Adrenal gland (tissue), 5 donors: ENCODE results near the gene RUNX3.

Source experiments
- POLR2A ChIP-seq, 2 donors: fragments of 450-650 bp; IDR thresholded peaks; one replicate each; pipeline ENCODE4 v1.6.1; 2017; ENCODE audit warnings: antibody characterized with exemption in 2 of 2, mild to moderate bottlenecking in 2 of 2, moderate library complexity in 1 of 2
- TF ChIP-seq, protein P1 (sequence below), 6 experiments: fragments of 450-650 bp in 4 of 6; fragments of 200-600 bp in 2 of 6; sonication (generic) in 1 of 6; IDR thresholded peaks; 1 replicate in 5 of 6; 2 replicates in 1 of 6; pipeline versions ENCODE4 v1.5.1 to v1.8.0; 2016 to 2021; ENCODE audit warnings: antibody characterized with exemption in 6 of 6, mild to moderate bottlenecking in 2 of 6, moderate library complexity in 1 of 6
- donor health status: DM: no; HTN: no; CAD: no.

DNA sequence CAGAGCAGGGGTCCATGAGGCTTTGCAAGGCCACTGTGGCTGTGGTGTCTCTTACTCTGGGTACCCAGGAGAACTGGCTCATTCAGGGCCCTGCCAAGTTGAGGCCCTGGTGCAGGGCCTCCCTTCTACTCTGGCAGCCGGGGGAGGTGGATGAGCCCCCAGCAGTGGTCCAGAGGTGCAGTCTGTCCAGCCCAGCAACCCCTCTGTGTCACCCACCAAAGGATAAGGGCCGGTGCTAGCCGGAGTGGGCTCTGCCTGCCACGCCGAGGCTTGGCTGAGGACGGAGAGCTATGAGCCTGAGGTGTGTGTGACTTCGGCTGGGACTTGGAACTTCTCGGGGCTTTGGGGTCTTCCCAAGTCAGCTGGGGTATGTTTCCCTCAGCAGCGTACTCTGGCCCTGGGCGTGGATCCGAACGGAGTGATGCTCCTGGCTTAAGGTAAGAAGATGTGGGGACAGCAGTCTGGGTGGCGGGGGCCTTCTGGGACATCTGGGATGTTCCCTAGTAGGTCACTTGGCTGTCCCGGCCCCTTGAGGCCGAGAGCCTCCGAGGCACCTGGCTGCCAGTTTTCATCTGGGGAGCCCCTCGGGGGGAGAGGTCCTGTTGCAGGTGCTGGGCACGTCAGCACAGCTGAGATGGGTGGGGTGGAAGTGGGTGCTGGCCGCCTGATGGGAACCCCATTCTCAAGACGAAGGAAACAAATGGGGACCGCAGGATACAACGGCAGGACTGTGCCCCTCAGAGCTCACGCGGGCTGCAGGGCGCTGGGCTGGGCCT, 25.9 kb downstream of the RUNX3 start:
- no peak for TF ChIP-seq POLR2A (IDR thresholded peaks at IDR 0.05)
- TF ChIP-seq, protein P1, sequence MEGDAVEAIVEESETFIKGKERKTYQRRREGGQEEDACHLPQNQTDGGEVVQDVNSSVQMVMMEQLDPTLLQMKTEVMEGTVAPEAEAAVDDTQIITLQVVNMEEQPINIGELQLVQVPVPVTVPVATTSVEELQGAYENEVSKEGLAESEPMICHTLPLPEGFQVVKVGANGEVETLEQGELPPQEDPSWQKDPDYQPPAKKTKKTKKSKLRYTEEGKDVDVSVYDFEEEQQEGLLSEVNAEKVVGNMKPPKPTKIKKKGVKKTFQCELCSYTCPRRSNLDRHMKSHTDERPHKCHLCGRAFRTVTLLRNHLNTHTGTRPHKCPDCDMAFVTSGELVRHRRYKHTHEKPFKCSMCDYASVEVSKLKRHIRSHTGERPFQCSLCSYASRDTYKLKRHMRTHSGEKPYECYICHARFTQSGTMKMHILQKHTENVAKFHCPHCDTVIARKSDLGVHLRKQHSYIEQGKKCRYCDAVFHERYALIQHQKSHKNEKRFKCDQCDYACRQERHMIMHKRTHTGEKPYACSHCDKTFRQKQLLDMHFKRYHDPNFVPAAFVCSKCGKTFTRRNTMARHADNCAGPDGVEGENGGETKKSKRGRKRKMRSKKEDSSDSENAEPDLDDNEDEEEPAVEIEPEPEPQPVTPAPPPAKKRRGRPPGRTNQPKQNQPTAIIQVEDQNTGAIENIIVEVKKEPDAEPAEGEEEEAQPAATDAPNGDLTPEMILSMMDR (IDR thresholded peaks at IDR 0.05): no peak
